HG03442 (cell line): ENCODE results near the gene CENPV.
"Not testable (repeated sequence)": the region's sequence is repeated elsewhere in the genome, so short reads cannot be mapped to it uniquely, and the experiment has no call there.

Source experiments
- ATAC-seq: cut with Tn5 transposase; IDR thresholded peaks from one replicate; pipeline ENCODE4 v1.9.1; 2021; ENCODE audit warnings: mild to moderate bottlenecking, moderate library complexity; ENCODE audit not compliant: unreplicated experiment

CENPV gene

GRCh38 chr17:16314859-16315258, 38.4 kb downstream of the CENPV start:
- no peak for ATAC-seq

- ATAC-seq: no peak
Measured at GRCh38 chr17:16314189-16314588, 39.1 kb downstream of the CENPV start.

- no peak for ATAC-seq
Measured at GRCh38 chr17:16313139-16314090, 39.9 kb downstream of the CENPV start.

GRCh38 chr17:16312061-16312460, 41.2 kb downstream of the CENPV start:
- not testable (repeated sequence) for ATAC-seq

GRCh38 chr17:16306211-16306610, 47.1 kb downstream of the CENPV start:
- no peak for ATAC-seq

GRCh38 chr17:16304830-16305229, 48.4 kb downstream of the CENPV start:
- no peak for ATAC-seq

- no peak for ATAC-seq
Measured at GRCh38 chr17:16302856-16303255, 50.4 kb downstream of the CENPV start.

GRCh38 chr17:16301963-16302855, 51.1 kb downstream of the CENPV start:
- ATAC-seq: no peak

- ATAC-seq: no peak
Measured at GRCh38 chr17:16300554-16300953, 52.7 kb downstream of the CENPV start.

GRCh38 chr17:16298140-16298662, 55.1 kb downstream of the CENPV start:
- no peak for ATAC-seq

GRCh38 chr17:16297367-16298139, 55.7 kb downstream of the CENPV start:
- ATAC-seq: no peak

GRCh38 chr17:16296072-16296471, 57.2 kb downstream of the CENPV start:
- not testable (repeated sequence) for ATAC-seq

- ATAC-seq: no peak
Measured at GRCh38 chr17:16294560-16294959, 58.7 kb downstream of the CENPV start.

- ATAC-seq: no peak
Measured at GRCh38 chr17:16293931-16294330, 59.3 kb downstream of the CENPV start.
